Retinal pigment epithelial cell (primary cell): Measurements from ENCODE around the gene MACF1.
A peak's percentile ranks its signal among the peaks of the same experiment; 100 is the strongest.

Source experiments
- DNase-seq: peaks from one replicate; pipeline ENCODE4 v3.0.0-alpha.2; 2010; ENCODE audit warnings: low read depth
- H3K4me3 ChIP-seq: 2 replicates; pipeline ENCODE4 v1.5.1; 2011; ENCODE audit warnings: mild to moderate bottlenecking, low read length, control low read depth, moderate library complexity
- TF ChIP-seq, protein P1 (sequence below): conservative IDR thresholded peaks from 2 replicates; pipeline ENCODE4 v1.5.1; 2011; ENCODE audit warnings: low read depth, low read length, control low read depth, inconsistent platforms

MACF1 gene

GRCh38 chr1:39182804-39183203 is 21.7 kb upstream of the MACF1 start:
- no peak overlapping the region for H3K4me3 ChIP-seq
- no peak for DNase-seq
- TF ChIP-seq, protein P1, sequence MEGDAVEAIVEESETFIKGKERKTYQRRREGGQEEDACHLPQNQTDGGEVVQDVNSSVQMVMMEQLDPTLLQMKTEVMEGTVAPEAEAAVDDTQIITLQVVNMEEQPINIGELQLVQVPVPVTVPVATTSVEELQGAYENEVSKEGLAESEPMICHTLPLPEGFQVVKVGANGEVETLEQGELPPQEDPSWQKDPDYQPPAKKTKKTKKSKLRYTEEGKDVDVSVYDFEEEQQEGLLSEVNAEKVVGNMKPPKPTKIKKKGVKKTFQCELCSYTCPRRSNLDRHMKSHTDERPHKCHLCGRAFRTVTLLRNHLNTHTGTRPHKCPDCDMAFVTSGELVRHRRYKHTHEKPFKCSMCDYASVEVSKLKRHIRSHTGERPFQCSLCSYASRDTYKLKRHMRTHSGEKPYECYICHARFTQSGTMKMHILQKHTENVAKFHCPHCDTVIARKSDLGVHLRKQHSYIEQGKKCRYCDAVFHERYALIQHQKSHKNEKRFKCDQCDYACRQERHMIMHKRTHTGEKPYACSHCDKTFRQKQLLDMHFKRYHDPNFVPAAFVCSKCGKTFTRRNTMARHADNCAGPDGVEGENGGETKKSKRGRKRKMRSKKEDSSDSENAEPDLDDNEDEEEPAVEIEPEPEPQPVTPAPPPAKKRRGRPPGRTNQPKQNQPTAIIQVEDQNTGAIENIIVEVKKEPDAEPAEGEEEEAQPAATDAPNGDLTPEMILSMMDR, result no peak

- DNase-seq, result peak; percentile 90
- H3K4me3 ChIP-seq, result no peak overlapping the region
- TF ChIP-seq, protein P1, result peak; percentile 52
These were observed 20.8 kb upstream of the MACF1 start for GRCh38 chr1:39183503-39184353.

GRCh38 chr1:39184354-39184818 is 20.1 kb upstream of the MACF1 start:
- no peak for DNase-seq

DNA sequence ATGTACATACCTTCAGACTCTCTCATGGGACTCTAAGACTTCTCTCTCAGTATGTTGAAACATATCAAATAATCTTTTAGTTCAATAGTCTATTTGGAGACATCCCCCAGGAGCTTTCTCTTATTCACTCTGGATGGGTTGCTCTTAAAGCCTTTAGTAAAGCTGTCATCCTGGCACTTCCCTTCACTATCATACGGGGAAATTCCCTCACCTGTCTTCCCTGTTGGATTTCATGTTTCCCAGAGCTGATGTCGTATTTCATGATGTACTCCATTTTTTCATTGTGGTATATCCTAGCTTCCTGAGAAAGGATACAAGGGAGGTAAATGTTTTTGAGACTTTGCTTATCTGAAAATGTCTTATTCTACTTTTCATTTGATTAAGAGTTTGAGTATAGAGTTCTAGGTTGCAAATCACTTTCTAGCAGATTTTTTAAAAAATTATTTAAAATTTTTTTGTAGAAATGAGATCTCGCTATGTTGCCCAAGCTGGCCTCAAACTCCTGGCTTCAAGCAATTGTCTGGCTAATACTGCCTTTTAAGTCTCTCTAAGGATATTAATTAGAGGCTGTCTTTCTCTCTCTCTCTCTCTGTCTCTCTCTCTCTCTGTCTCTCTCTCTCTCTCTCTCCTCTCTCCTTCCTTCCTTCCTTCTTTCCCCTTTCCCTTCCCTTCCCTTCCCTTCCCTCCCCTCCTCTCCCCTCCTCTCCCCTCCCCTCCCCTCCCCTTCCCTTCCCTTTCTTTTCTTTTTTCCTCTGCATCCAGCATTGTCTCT is 17.0 kb upstream of the MACF1 start:
- H3K4me3 ChIP-seq, result no peak overlapping the region
- TF ChIP-seq, protein P1, result no peak
- no peak for DNase-seq

More at GRCh38 chr1:39184354-39184818, 20.1 kb upstream of the MACF1 start:
- TF ChIP-seq, protein P1, result no peak
- H3K4me3 ChIP-seq, result no peak overlapping the region

GRCh38 chr1:39189592-39190041 is 14.9 kb upstream of the MACF1 start:
- H3K4me3 ChIP-seq, result no peak overlapping the region
- no peak for DNase-seq
- TF ChIP-seq, protein P1, result no peak

DNA sequence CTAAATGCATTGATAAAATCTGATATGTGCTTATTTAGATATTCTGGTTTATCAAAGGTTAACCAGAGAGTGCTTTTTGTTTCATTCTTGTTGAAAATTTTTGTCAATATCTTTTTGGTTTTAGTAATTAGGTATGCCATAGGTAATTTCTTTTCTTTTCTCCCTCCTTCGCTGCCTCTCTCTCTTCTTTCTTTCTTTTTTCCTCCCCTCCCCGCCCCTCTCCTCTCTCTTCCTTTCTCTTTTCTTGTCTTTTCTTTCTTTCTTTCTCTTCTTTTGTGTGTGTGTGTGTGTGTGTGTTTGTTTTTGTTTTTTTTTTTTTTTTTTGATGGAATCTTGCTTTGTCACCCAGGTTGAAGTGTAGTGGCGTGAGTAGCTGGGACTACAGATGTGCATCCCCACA is 14.4 kb upstream of the MACF1 start:
- no peak overlapping the region for H3K4me3 ChIP-seq
- DNase-seq, result no peak
- TF ChIP-seq, protein P1, result no peak
